ENCODE data around the gene CERS6.

GRCh38 chr2:168796583-168797285 is 340.7 kb downstream of the CERS6 start:
- no peak for TF ChIP-seq CTCF (conservative IDR thresholded peaks at IDR 0.05)
- no peak for TF ChIP-seq ZFX (IDR thresholded peaks at IDR 0.05)
